ENCODE results near the gene SLC45A3.

Gene SLC45A3

DNA sequence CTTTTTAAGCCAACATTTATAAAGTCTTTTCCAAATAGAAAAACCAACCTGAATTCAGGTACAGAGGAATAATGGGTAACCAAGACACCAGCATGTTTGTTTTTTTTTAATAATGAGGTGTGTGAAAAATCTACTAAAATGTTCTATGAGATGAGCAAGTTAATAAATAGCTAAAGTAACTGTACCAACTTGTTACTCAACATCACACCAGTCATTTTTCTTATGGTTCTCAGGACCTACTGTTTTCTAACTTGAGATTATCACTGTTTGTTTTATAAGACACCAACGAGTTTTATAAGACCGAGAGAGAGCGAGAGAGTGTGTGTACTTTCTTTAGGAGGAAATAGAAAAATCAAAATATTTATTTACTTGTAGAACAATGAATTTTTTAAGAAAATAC is 60.9 kb downstream of the SLC45A3 start:
- Histone ChIP-seq H3K79me1 (replicated peaks; ENCODE audit: low read length, poor library complexity, severe bottlenecking) (peaks cover 18% of the 10 kb centered on the region), H3K27me3 (ENCODE audit: control insufficient read depth in 1 of 2, insufficient read depth in 1 of 2, low read length in 2 of 2) (no peaks in the 10 kb centered on the region), H2BK15ac (ENCODE audit: low read depth, poor library complexity, severe bottlenecking) (no peak overlapping the region), H3K27ac (ENCODE audit: low read length, poor library complexity, severe bottlenecking) (no peak overlapping the region), H2BK12ac (ENCODE audit: low read length in 2 of 2) (no peak overlapping the region), H3K18ac (ENCODE audit: low read depth in 1 of 2, low read length in 2 of 2) (no peak overlapping the region), H3K36me3 (ENCODE audit: control insufficient read depth in 1 of 2, insufficient read depth in 2 of 2, low read depth in 1 of 2, low read length in 2 of 2) (peaks cover 24 to 72% of the 10 kb centered on the region in 2 experiments), H3K9ac (ENCODE audit: low read length) (no peak overlapping the region), H4K91ac (ENCODE audit: low read length) (no peak overlapping the region), H3K14ac (ENCODE audit: low read length in 2 of 2) (no peak overlapping the region), H3K4me2 (ENCODE audit: low read length, poor library complexity, severe bottlenecking) (no peak overlapping the region), H4K8ac (ENCODE audit: low read length) (no peak overlapping the region), H2BK5ac (ENCODE audit: low read depth, low read length, poor library complexity, severe bottlenecking) (no peak overlapping the region), H2BK120ac (ENCODE audit: low read depth, low read length) (no peak overlapping the region), H3K4me3 (ENCODE audit: insufficient read depth in 1 of 2, low read depth in 1 of 2, low read length in 2 of 2) (no peak overlapping the region), H2AFZ (ENCODE audit: low read depth, low read length) (no peak overlapping the region), H3K23ac (ENCODE audit: low read length in 2 of 2) (no peak overlapping the region), H2AK5ac (ENCODE audit: low read length, severe bottlenecking) (no peak overlapping the region), H3K4me1 (ENCODE audit: control insufficient read depth, insufficient read depth, low read depth, low read length) (no peaks in the 10 kb centered on the region), H3K4ac (ENCODE audit: low read depth in 1 of 2, low read length in 2 of 2) (no peak overlapping the region), H3K9me3 (ENCODE audit: control insufficient read depth, low read length) (no peaks in the 10 kb centered on the region)
- DNase-seq: no peak
- WGBS: no CpG with 5 or more reads among the region's 3 CpGs

DNA sequence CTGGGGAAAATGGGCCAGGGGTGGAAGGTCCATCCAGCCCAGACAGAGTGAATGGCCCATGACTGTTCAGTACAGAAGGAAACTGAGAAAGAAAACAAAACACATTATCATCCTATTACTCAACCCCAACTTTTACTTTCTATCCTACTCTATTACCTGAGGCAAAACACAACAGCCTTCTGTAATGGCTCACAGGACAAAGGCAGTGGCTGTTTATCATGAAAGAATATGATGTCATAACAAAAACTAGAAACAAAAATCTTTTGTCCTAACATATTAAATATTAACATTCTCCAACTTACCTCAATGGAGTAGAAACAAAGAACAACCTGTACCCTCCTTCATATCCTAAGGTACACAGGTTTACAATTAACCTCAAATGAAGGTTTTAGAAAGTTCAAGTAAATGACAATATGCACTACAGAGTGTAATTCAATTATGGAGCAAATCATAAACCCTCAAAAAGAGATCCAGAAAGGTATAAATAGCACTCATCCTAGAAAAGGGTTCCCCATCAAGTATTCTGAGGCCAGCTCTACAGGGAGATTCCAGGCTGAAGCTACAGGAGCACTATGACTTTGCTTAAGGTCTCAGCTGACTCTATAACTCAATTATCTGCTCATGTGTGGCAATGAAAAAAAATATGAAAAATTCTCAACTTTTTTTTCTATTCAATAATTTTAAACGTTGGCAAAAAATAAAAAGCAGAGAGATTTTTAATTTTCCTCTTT is 63.6 kb downstream of the SLC45A3 start:
- H2BK120ac ChIP-seq (ENCODE audit: low read depth, low read length): no peak overlapping the region
- H2BK5ac ChIP-seq (ENCODE audit: low read depth, low read length, poor library complexity, severe bottlenecking): no peak overlapping the region
- DNase-seq: no peak
- no peaks in the 10 kb centered on the region for H3K27me3 ChIP-seq (ENCODE audit: control insufficient read depth in 1 of 2, insufficient read depth in 1 of 2, low read length in 2 of 2)
- H3K4me3 ChIP-seq (ENCODE audit: insufficient read depth in 1 of 2, low read depth in 1 of 2, low read length in 2 of 2): no peak overlapping the region
- H3K27ac ChIP-seq (ENCODE audit: low read length, poor library complexity, severe bottlenecking): no peak overlapping the region
- no peak overlapping the region for H4K8ac ChIP-seq (ENCODE audit: low read length)
- H3K4ac ChIP-seq (ENCODE audit: low read depth in 1 of 2, low read length in 2 of 2): no peak overlapping the region
- H2BK12ac ChIP-seq (ENCODE audit: low read length in 2 of 2): no peak overlapping the region
- H3K18ac ChIP-seq (ENCODE audit: low read depth in 1 of 2, low read length in 2 of 2): no peak overlapping the region
- H2AFZ ChIP-seq (ENCODE audit: low read depth, low read length): no peak overlapping the region
- no peaks in the 10 kb centered on the region for H3K9me3 ChIP-seq (ENCODE audit: control insufficient read depth, low read length)
- no peaks in the 10 kb centered on the region for H3K4me1 ChIP-seq (ENCODE audit: control insufficient read depth, insufficient read depth, low read depth, low read length)
- no peak overlapping the region for H3K14ac ChIP-seq (ENCODE audit: low read length in 2 of 2)
- peaks cover 17 to 80% of the 10 kb centered on the region in 2 experiments for H3K36me3 ChIP-seq (ENCODE audit: control insufficient read depth in 1 of 2, insufficient read depth in 2 of 2, low read depth in 1 of 2, low read length in 2 of 2)
- H3K23ac ChIP-seq (ENCODE audit: low read length in 2 of 2): no peak overlapping the region
- no CpG with 5 or more reads among the region's 1 CpG for WGBS
- peaks cover 21% of the 10 kb centered on the region for H3K79me1 ChIP-seq (replicated peaks; ENCODE audit: low read length, poor library complexity, severe bottlenecking)
- H3K4me2 ChIP-seq (ENCODE audit: low read length, poor library complexity, severe bottlenecking): no peak overlapping the region
- H2AK5ac ChIP-seq (ENCODE audit: low read length, severe bottlenecking): no peak overlapping the region
- no peak overlapping the region for H3K9ac ChIP-seq (ENCODE audit: low read length)
- no peak overlapping the region for H4K91ac ChIP-seq (ENCODE audit: low read length)
- H2BK15ac ChIP-seq (ENCODE audit: low read depth, poor library complexity, severe bottlenecking): no peak overlapping the region

DNA sequence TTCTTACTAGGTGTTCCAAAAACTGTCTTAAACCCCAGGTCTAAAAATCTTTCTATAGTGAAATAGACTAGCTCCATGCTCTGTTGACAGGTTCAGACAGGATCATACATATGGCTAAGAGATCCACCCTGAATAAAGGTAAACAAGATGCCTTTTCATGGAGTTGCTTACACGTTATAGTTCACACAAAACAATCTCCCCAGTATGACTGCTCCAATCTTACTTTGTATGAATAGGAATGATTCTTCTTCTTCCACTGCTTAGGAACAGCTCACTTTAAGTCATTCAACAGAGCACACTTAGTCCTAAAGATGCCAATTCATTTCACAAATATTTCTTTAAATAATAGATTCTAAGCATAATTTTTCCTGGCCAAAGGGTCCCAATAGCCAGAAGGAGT is 64.5 kb downstream of the SLC45A3 start:
- peaks cover 17 to 84% of the 10 kb centered on the region in 2 experiments for H3K36me3 ChIP-seq (ENCODE audit: control insufficient read depth in 1 of 2, insufficient read depth in 2 of 2, low read depth in 1 of 2, low read length in 2 of 2)
- no peak overlapping the region for H3K27ac ChIP-seq (ENCODE audit: low read length, poor library complexity, severe bottlenecking)
- no peak overlapping the region for H2AFZ ChIP-seq (ENCODE audit: low read depth, low read length)
- H2AK5ac ChIP-seq (ENCODE audit: low read length, severe bottlenecking): no peak overlapping the region
- no peaks in the 10 kb centered on the region for H3K9me3 ChIP-seq (ENCODE audit: control insufficient read depth, low read length)
- no peak overlapping the region for H4K91ac ChIP-seq (ENCODE audit: low read length)
- H3K9ac ChIP-seq (ENCODE audit: low read length): no peak overlapping the region
- 82% methylated on average over 1 of the region's 1 CpG for WGBS
- peaks cover 22% of the 10 kb centered on the region for H3K79me1 ChIP-seq (replicated peaks; ENCODE audit: low read length, poor library complexity, severe bottlenecking)
- no peak overlapping the region for H3K4me2 ChIP-seq (ENCODE audit: low read length, poor library complexity, severe bottlenecking)
- H3K14ac ChIP-seq (ENCODE audit: low read length in 2 of 2): no peak overlapping the region
- DNase-seq: no peak
- no peaks in the 10 kb centered on the region for H3K4me1 ChIP-seq (ENCODE audit: control insufficient read depth, insufficient read depth, low read depth, low read length)
- no peak overlapping the region for H3K23ac ChIP-seq (ENCODE audit: low read length in 2 of 2)
- H2BK12ac ChIP-seq (ENCODE audit: low read length in 2 of 2): no peak overlapping the region
- H3K27me3 ChIP-seq (ENCODE audit: control insufficient read depth in 1 of 2, insufficient read depth in 1 of 2, low read length in 2 of 2): no peaks in the 10 kb centered on the region
- H2BK5ac ChIP-seq (ENCODE audit: low read depth, low read length, poor library complexity, severe bottlenecking): no peak overlapping the region
- no peak overlapping the region for H2BK120ac ChIP-seq (ENCODE audit: low read depth, low read length)
- H3K4ac ChIP-seq (ENCODE audit: low read depth in 1 of 2, low read length in 2 of 2): no peak overlapping the region
- no peak overlapping the region for H3K4me3 ChIP-seq (ENCODE audit: insufficient read depth in 1 of 2, low read depth in 1 of 2, low read length in 2 of 2)
- no peak overlapping the region for H3K18ac ChIP-seq (ENCODE audit: low read depth in 1 of 2, low read length in 2 of 2)
- no peak overlapping the region for H4K8ac ChIP-seq (ENCODE audit: low read length)
- H2BK15ac ChIP-seq (ENCODE audit: low read depth, poor library complexity, severe bottlenecking): no peak overlapping the region

DNA sequence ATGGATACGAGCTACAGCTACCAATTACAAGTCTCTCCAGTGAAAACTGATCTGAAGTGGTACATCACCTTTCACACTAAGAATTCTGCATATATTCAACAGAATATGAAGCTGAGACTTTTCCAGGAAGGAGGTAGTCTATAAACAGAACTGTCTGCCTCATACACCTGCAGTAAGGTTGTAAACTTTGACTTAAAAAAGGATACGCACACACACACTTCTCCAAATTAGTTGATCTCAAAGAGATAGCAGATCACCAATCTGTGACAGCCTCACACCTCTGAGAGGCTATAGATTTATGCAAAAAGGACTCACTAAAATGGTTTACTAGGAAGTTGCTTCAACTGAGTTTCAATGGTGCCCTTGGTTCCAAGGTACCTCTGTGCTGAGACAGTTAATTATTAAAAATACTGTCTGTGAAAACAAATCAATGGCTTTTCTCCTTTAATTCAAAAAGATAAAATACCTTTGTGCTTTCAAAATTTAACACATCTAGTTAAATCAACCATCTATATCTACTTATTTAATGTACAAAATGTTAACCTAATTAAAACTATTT is 66.4 kb downstream of the SLC45A3 start:
- no peak overlapping the region for H2AFZ ChIP-seq (ENCODE audit: low read depth, low read length)
- H3K9me3 ChIP-seq (ENCODE audit: control insufficient read depth, low read length): no peaks in the 10 kb centered on the region
- no peak overlapping the region for H3K9ac ChIP-seq (ENCODE audit: low read length)
- DNase-seq: no peak
- H3K27ac ChIP-seq (ENCODE audit: low read length, poor library complexity, severe bottlenecking): no peak overlapping the region
- no peak overlapping the region for H2BK15ac ChIP-seq (ENCODE audit: low read depth, poor library complexity, severe bottlenecking)
- H3K14ac ChIP-seq (ENCODE audit: low read length in 2 of 2): no peak overlapping the region
- no peak overlapping the region for H2BK5ac ChIP-seq (ENCODE audit: low read depth, low read length, poor library complexity, severe bottlenecking)
- no peaks in the 10 kb centered on the region for H3K27me3 ChIP-seq (ENCODE audit: control insufficient read depth in 1 of 2, insufficient read depth in 1 of 2, low read length in 2 of 2)
- no peak overlapping the region for H4K91ac ChIP-seq (ENCODE audit: low read length)
- H4K8ac ChIP-seq (ENCODE audit: low read length): no peak overlapping the region
- H3K36me3 ChIP-seq (ENCODE audit: control insufficient read depth in 1 of 2, insufficient read depth in 2 of 2, low read depth in 1 of 2, low read length in 2 of 2): peaks cover 12 to 67% of the 10 kb centered on the region in 2 experiments
- H3K4me2 ChIP-seq (ENCODE audit: low read length, poor library complexity, severe bottlenecking): no peak overlapping the region
- no peak overlapping the region for H3K23ac ChIP-seq (ENCODE audit: low read length in 2 of 2)
- no peak overlapping the region for H2BK120ac ChIP-seq (ENCODE audit: low read depth, low read length)
- 100% methylated on average over 1 of the region's 2 CpGs for WGBS
- H3K4me1 ChIP-seq (ENCODE audit: control insufficient read depth, insufficient read depth, low read depth, low read length): no peaks in the 10 kb centered on the region
- H3K4ac ChIP-seq (ENCODE audit: low read depth in 1 of 2, low read length in 2 of 2): no peak overlapping the region
- no peak overlapping the region for H2AK5ac ChIP-seq (ENCODE audit: low read length, severe bottlenecking)
- no peak overlapping the region for H3K4me3 ChIP-seq (ENCODE audit: insufficient read depth in 1 of 2, low read depth in 1 of 2, low read length in 2 of 2)
- H3K79me1 ChIP-seq (replicated peaks; ENCODE audit: low read length, poor library complexity, severe bottlenecking): peaks cover 13% of the 10 kb centered on the region
- no peak overlapping the region for H3K18ac ChIP-seq (ENCODE audit: low read depth in 1 of 2, low read length in 2 of 2)
- no peak overlapping the region for H2BK12ac ChIP-seq (ENCODE audit: low read length in 2 of 2)
